GM21526 (cell line): Measurements from ENCODE around the gene FAM187B.

Source experiments
- ATAC-seq: cut with Tn5 transposase; IDR thresholded peaks from one replicate; pipeline ENCODE4 v1.9.1; 2021; ENCODE audit warnings: moderate library complexity; ENCODE audit not compliant: unreplicated experiment, low FRiP score

The FAM187B gene

DNA sequence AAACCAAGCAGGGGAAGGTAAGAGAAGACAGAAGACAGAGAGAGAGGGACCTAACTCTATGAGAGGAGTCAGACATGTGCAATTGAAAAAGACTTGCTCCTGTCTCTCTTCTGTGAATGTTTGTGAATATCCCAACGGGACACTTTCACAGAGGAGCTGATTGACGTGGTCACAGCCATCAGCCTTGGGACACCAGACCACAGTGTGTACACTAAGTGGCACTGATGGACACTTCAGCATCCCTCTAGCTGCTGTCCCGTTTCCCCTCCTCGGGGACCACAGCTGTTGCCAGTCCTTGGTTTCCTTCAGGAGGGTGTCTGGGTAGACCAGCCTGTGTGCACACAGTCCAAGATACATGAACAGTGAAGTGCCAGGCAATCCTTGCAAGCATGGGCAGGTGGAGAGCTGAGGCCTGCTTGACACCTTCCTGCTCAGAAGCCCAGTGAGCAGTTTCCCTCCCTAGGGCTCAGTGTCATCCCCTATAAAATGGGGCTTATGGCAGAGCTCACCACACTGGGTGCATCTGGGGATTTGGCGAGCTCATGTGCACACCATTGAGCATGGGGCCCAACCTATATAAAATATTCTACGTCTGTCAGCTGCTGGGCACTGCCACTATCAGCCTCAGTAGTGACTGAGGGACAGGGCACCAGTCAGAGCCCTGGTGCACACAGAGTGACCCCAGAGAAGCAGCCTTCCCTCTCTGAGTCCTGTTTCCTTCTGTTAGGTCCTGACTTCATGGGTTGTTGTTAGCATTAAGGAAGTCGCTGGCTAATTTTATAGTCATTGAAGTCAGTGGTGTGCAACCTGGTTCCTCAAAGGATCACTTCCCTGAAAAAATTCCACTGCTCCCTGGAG, 36.0 kb upstream of the FAM187B start:
- no peak for ATAC-seq

DNA sequence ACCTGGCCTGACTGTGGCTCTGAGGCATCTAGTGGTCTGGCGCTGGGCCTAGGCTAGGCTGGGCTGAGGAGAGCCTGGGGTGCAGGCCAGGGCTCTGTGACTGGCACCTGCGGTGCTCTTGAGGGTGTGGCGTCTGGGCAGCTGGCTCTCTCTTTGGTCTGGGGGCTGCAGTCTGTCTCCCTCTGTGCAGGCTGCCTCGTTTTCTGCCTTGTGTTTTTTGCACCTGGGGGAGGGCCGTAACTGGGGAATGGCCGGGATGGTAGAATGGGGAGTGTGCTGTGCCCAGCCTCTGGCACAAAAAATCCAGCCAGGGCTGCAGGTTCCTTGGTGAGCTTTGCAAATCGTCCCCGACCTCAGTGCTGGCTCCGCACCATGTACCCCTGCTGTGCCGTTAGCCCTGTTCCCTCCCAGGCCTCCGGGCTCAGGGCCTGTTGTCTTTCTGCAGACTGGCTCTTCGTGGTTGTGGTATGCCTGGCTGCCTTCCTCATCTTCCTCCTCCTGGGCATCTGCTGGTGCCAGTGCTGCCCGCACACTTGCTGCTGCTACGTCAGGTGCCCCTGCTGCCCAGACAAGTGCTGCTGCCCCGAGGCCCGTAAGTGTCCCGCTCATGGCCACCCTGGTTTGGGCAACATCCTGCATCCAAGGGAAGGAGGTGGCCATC, 33.7 kb upstream of the FAM187B start:
- no peak for ATAC-seq

DNA sequence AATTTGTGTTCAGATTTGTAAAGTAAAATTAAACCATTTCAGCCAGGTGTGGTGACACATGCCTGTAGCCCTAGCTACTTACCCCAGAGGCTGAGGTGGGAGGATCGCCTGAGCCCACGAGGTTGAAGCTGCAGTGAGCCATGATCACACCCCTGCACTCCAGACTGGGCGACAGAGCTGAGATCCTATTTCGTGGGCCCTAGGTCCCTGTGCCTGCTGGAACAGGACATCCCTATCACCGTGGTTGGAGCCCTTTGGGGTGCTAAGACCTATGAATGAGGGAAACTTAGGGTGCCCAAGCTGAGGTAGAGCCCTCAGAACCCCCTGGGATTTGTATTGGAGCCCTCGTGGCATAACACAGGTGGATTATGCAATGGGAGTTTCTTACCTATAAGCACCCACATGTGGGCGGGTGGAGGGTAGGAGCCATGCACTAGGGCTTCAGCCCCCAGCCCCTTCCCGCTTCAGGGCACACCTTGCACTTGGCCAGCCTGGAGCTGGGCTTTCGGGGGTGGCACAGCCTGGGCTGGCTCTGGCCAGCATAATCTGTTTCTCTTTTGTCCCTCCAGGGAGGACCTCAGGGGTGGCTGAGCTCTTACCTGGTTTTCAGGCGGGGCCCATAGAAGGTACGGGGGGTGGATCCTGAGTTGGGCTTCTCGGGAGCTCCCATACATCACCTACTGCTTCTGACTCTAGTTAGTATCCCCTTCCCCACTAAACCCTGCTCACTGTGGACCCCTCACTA, 33.0 kb upstream of the FAM187B start:
- ATAC-seq = no peak

DNA sequence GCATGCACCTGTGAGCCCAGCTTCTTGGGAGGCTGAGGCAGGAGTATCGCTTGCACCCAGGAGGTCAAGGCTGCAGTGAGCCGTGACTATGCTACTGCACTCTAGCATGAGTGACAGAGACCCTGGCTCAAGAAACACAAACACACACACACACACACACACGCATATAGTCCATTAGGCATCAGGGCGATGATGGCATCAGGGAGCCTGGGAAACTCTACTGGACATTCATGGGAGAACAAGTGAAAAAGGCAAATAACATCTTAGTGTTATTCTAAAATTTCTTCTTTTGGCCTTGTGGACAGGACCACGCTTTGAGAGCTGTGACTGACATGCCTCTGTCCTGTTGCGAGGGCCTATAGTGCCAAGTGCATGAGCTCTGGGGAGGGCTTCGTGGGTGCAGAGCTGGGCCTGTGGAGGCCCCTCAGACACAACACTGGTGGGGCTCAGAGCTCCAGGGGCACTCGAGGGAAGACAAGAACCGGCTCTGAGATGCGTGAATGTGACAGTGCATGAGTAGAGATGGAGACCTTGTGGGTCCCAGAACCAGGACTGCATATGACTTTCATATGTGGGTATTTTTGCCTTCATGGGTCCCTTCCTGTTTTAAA, 32.3 kb upstream of the FAM187B start:
- ATAC-seq = no peak

DNA sequence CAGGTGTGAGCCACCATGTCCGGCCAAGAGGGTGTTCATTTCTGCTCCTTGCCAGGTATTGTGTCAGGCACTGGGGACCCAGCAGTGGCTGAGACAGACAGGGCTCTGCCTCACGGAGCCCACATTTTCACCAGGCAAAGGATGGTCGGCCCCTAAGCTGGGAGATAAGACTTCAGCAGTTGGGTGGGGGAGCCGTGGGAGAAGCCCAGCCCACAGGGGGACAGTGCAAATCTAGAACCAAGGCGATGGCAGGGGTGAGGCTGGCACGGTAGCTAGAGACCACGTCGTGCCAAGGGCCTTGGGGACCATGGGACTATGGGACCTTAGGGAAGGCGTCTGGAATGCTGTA, 28.5 kb upstream of the FAM187B start:
- no peak for ATAC-seq

- no peak for ATAC-seq
Observed at GRCh38 chr19:35256566-35256965, 28.0 kb upstream of the FAM187B start.

- ATAC-seq = no peak
Observed at GRCh38 chr19:35254341-35255297, 26.1 kb upstream of the FAM187B start.

- no peak for ATAC-seq
Observed at GRCh38 chr19:35253316-35254286, 25.1 kb upstream of the FAM187B start.

- ATAC-seq = no peak
Observed at GRCh38 chr19:35251456-35251855, 22.9 kb upstream of the FAM187B start.

GRCh38 chr19:35249848-35250711, 21.5 kb upstream of the FAM187B start:
- ATAC-seq = no peak

DNA sequence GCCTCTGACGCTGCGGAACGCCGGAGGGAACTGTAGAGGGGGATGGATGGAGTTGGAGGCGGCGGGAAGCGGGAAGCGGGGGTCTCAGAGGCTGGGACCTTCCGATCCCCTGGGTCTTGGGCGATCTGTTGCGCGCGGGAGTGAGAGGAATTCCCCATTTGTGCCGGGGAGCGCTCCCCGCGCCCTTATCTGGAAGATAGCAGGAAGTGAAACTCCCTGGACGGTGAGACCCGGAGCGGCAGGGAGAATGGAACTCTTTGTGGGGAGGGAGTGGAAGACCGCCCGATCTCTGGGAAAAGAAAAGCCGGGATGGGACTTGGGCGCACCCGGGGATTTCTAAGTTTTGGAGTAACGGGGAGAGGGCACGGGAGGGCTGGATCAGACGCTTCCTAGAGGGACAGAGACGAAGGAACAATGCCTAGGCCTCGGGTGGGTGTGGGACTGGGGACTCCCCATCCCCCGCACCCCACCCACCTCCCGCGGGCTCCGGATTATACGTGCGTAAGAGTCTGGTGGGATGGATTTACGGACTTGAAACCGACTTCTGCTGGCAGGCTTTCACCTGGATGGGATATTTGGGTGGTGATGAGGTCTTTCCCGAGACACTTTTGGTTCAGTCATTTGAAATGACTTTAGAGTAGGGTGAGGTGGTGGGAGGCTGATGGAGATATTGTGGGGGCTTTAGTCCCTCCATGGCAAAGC, 20.8 kb upstream of the FAM187B start:
- no peak for ATAC-seq

DNA sequence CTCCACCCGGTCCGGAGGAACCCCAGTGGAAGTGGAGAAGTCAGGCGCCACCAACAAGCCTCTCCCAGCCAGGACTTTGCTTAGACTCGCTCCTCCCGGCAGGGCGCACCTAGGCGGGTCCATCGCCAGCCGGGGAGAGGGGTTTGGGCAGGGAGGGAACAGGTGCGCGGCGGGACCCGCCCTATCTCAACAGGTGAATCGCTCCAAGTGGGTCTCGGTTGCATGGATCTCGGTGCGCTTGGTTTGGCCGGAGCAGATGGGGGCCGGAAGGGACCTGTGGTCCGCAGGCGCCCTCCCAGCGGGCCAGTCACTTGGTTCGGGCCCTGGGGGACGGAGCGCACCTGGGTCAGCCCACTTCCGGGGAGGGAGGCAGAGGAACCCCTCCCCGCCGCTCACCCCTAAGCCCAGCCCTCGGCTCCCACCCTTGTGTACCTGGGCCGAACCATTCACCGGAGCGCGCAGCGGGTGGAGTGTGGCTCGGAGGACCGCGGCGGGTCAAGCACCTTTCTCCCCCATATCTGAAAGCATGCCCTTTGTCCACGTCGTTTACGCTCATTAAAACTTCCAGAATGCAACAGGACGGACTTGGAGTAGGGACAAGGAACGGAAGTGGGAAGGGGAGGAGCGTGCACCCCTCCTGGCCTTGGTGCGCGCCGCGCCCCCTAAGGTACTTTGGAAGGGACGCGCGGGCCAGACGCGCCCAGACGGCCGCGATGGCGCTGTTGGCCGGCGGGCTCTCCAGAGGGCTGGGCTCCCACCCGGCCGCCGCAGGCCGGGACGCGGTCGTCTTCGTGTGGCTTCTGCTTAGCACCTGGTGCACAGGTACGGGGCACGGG, 20.0 kb upstream of the FAM187B start, which contains the start of gene LSR:
TSS of gene LSR (plus strand) at position 693 of the 836 bp plus-strand sequence. CDS start at position 714, 21 bp downstream.
- peak; percentile 76 for ATAC-seq

- no peak for ATAC-seq
Observed at GRCh38 chr19:35247526-35248309, 19.2 kb upstream of the FAM187B start.

GRCh38 chr19:35246466-35247092, 18.0 kb upstream of the FAM187B start:
- ATAC-seq = no peak

DNA sequence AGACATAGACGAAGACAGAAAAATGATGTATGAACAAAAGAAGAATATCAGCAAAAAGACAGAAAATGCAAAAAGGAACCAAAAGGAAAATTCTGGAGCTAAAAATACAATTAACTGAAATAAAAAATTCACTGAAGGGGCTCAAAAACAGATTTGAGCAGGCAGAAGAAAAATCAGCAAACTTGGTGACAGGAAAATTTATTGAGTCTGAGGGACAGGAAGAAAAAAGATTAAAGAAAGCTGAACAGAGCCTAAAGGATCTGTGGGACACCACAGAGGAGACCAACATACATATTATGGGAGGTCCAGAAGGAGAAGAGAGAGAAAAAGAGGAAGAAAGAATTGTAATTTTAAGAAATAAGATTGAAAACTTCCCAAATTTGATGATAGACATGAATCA, 12.9 kb upstream of the FAM187B start:
- ATAC-seq = no peak
